Measurements from ENCODE around the gene PRM3.

Gene PRM3

GRCh38 chr16:11280616-11281522, 7.4 kb upstream of the PRM3 start, which contains the start of gene PRM1:
Gene PRM1, minus strand, starts transcription at chr16:11281330. Its CDS starts 92 bp downstream, at chr16:11281238.
- no peak for DNase-seq

GRCh38 chr16:11278681-11279628, 5.5 kb upstream of the PRM3 start:
- DNase-seq, result no peak

GRCh38 chr16:11277607-11278337, 4.3 kb upstream of the PRM3 start:
- no peak for DNase-seq

- DNase-seq, result no peak
Measured at GRCh38 chr16:11276896-11277593, 3.6 kb upstream of the PRM3 start.

GRCh38 chr16:11276143-11276895, 2.9 kb upstream of the PRM3 start, which contains the start of gene PRM2:
Gene PRM2, minus strand, starts transcription at chr16:11276480. Its CDS starts 110 bp downstream, at chr16:11276370.
- DNase-seq, result no peak

GRCh38 chr16:11274964-11275363, 1.5 kb upstream of the PRM3 start:
- DNase-seq, result no peak

GRCh38 chr16:11273721-11274324, 394 bp upstream of the PRM3 start:
- DNase-seq, result no peak

- DNase-seq, result no peak
Measured at GRCh38 chr16:11272484-11272883, 945 bp downstream of the PRM3 start.

- no peak for DNase-seq
Measured at GRCh38 chr16:11271610-11272009, 1.8 kb downstream of the PRM3 start.

GRCh38 chr16:11270602-11271162, 2.7 kb downstream of the PRM3 start:
- DNase-seq, result no peak

- no peak for DNase-seq
Measured at GRCh38 chr16:11268921-11269375, 4.5 kb downstream of the PRM3 start, which contains the start of gene TNP2. Gene TNP2, minus strand, starts transcription at chr16:11269325. Its CDS starts 63 bp downstream, at chr16:11269262.

GRCh38 chr16:11265124-11265523, 8.3 kb downstream of the PRM3 start:
- no peak for DNase-seq

GRCh38 chr16:11264155-11264832, 9.1 kb downstream of the PRM3 start:
- DNase-seq, result no peak

GRCh38 chr16:11263737-11264136, 9.7 kb downstream of the PRM3 start:
- DNase-seq, result no peak

GRCh38 chr16:11262915-11263314, 10.5 kb downstream of the PRM3 start:
- DNase-seq, result no peak

- no peak for DNase-seq
Measured at GRCh38 chr16:11260596-11260966, 12.8 kb downstream of the PRM3 start.

- DNase-seq, result no peak
Measured at GRCh38 chr16:11259655-11260595, 13.5 kb downstream of the PRM3 start.

Measured in NCI-H2107 (cell line).